Measurements from ENCODE around the gene IDH3G.

- TF ChIP-seq EZH2 (IDR thresholded peaks at IDR 0.05; ENCODE audit: low read length, missing control alignments) = no peak
- TF ChIP-seq, protein P1, sequence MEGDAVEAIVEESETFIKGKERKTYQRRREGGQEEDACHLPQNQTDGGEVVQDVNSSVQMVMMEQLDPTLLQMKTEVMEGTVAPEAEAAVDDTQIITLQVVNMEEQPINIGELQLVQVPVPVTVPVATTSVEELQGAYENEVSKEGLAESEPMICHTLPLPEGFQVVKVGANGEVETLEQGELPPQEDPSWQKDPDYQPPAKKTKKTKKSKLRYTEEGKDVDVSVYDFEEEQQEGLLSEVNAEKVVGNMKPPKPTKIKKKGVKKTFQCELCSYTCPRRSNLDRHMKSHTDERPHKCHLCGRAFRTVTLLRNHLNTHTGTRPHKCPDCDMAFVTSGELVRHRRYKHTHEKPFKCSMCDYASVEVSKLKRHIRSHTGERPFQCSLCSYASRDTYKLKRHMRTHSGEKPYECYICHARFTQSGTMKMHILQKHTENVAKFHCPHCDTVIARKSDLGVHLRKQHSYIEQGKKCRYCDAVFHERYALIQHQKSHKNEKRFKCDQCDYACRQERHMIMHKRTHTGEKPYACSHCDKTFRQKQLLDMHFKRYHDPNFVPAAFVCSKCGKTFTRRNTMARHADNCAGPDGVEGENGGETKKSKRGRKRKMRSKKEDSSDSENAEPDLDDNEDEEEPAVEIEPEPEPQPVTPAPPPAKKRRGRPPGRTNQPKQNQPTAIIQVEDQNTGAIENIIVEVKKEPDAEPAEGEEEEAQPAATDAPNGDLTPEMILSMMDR (conservative IDR thresholded peaks at IDR 0.05 in 1 of 2, IDR thresholded peaks at IDR 0.05 in 1 of 2; ENCODE audit: low read depth in 1 of 2, low read length in 2 of 2) = no peak
Observed at GRCh38 chrX:153762626-153763173, 31.5 kb downstream of the IDH3G start.

Data from fibroblast of lung (primary cell).